B cell (primary cell): ENCODE measurements around the gene GPR149. TPM values are rescaled to one million over a fixed set of nuclear protein-coding genes. Genes with fewer than 3 reads are reported as not detected.

Experiments
- ATAC-seq: fragments of 200-7000 bp; cut with Tn5 transposase; one replicate; pipeline ENCODE4 v1.10.0; 2021; ENCODE audit warnings: low read depth, mild to moderate bottlenecking, moderate number of reproducible peaks, moderate library complexity
- CTCF ChIA-PET: fragments of 350-600 bp; sonication (Branson Sonifier 250); formaldehyde crosslinking; loops from one replicate; lab custom pipeline; 2021; ENCODE audit warnings: antibody characterized with exemption, inconsistent platforms; lab: Charles Lee
- POLR2A ChIA-PET: fragments of 350-600 bp; sonication (Branson Sonifier 250); formaldehyde crosslinking; loops from one replicate; lab custom pipeline; 2021; ENCODE audit warnings: antibody characterized with exemption; lab: Charles Lee
- DNase-seq: peaks from one replicate; pipeline ENCODE4 v3.0.0; 2013
- H2AFZ ChIP-seq: 2 replicates; pipeline ENCODE4 v1.6.1; 2012; ENCODE audit warnings: mild to moderate bottlenecking, low read depth, low read length; ENCODE audit not compliant: insufficient read depth, poor library complexity, severe bottlenecking
- H3K27ac ChIP-seq, 2 donors: 1 replicate in 1 of 2; 2 replicates in 1 of 2; pipeline ENCODE4 v1.5.1; 2012 to 2013; ENCODE audit warnings: low read length in 2 of 2, mild to moderate bottlenecking in 2 of 2, moderate library complexity in 1 of 2
- H3K27me3 ChIP-seq, 4 experiments: fragments of 200-600 bp in 1 of 4; sonication (generic) in 1 of 4; replicated peaks in 1 of 4; 1 replicate in 2 of 4; 2 replicates in 2 of 4; pipeline versions ENCODE4 v1.6.1 to v1.7.0; 2013 to 2016; ENCODE audit warnings: low read length in 3 of 4, mild to moderate bottlenecking in 2 of 4, mixed read lengths in 1 of 4, moderate library complexity in 1 of 4; ENCODE audit not compliant: insufficient read depth in 4 of 4, control insufficient read depth in 3 of 4; ENCODE audit errors: control extremely low read depth in 1 of 4
- H3K36me3 ChIP-seq, 2 experiments: replicated peaks in 1 of 2; 1 replicate in 1 of 2; 2 replicates in 1 of 2; pipeline versions ENCODE4 v1.6.1 to v1.7.1; 2013; ENCODE audit warnings: low read length in 1 of 2; ENCODE audit not compliant: insufficient read depth in 2 of 2, control insufficient read depth in 1 of 2; ENCODE audit errors: control extremely low read depth in 1 of 2, extremely low read depth in 1 of 2
- H3K4me1 ChIP-seq, 2 donors: fragments of 200-600 bp in 1 of 2; sonication (generic) in 1 of 2; 1 replicate in 1 of 2; 2 replicates in 1 of 2; pipeline versions ENCODE4 v1.5.1 to v1.6.1; 2013 to 2017; ENCODE audit warnings: low read length in 2 of 2; ENCODE audit not compliant: control insufficient read depth in 2 of 2, insufficient read depth in 2 of 2
- H3K4me2 ChIP-seq: replicated peaks from 2 replicates; pipeline ENCODE3; 2012; ENCODE audit warnings: mild to moderate bottlenecking, low read depth, low read length; ENCODE audit not compliant: poor library complexity, severe bottlenecking
- H3K4me3 ChIP-seq, 5 experiments: fragments of 200-600 bp in 1 of 5; sonication (generic) in 1 of 5; 1 replicate in 3 of 5; 2 replicates in 2 of 5; pipeline versions ENCODE4 v1.5.1 to v1.7.0; 2011 to 2016; ENCODE audit warnings: low read length in 4 of 5, mild to moderate bottlenecking in 4 of 5, low read depth in 2 of 5, control low read depth in 1 of 5, moderate library complexity in 1 of 5; ENCODE audit not compliant: insufficient read depth in 1 of 5; ENCODE audit errors: control extremely low read depth in 1 of 5, extremely low read depth in 1 of 5
- H3K79me2 ChIP-seq: fragments of 200-600 bp; sonication (generic); one replicate; pipeline ENCODE4 v1.6.0; 2016; ENCODE audit warnings: low read length; ENCODE audit not compliant: control insufficient read depth, insufficient read depth
- H3K9ac ChIP-seq: fragments of 200-600 bp; sonication (generic); 2 replicates; pipeline ENCODE4 v1.6.1; 2017; ENCODE audit warnings: mild to moderate bottlenecking, low read length, moderate library complexity
- H3K9me3 ChIP-seq, 3 donors: one replicate each; pipeline versions ENCODE4 v1.6.1 to v1.7.1; 2013; ENCODE audit warnings: low read length in 2 of 3; ENCODE audit not compliant: control insufficient read depth in 2 of 3, insufficient read depth in 1 of 3; ENCODE audit errors: control extremely low read depth in 1 of 3
- H4K20me1 ChIP-seq: 2 replicates; pipeline ENCODE4 v1.6.0; 2012; ENCODE audit warnings: mild to moderate bottlenecking, low read length; ENCODE audit not compliant: insufficient read depth, control insufficient read depth, poor library complexity, severe bottlenecking
- H3K27ac Mint-ChIP-seq: one replicate; pipeline ENCODE4 v1.8.0; 2021; ENCODE audit warnings: mixed read lengths
- H3K27me3 Mint-ChIP-seq: one replicate; pipeline ENCODE4 v1.8.0; 2021; ENCODE audit warnings: mixed read lengths
- H3K4me1 Mint-ChIP-seq: one replicate; pipeline ENCODE4 v1.8.0; 2021; ENCODE audit warnings: mixed read lengths
- H3K4me3 Mint-ChIP-seq: one replicate; pipeline ENCODE4 v1.8.0; 2021; ENCODE audit warnings: mixed read lengths
- H3K9me3 Mint-ChIP-seq: one replicate; pipeline ENCODE4 v1.8.0; 2022; ENCODE audit warnings: mixed read lengths; ENCODE audit not compliant: insufficient read depth
- CTCF ChIP-seq: fragments of 200-600 bp; IDR thresholded peaks from one replicate; pipeline ENCODE4 v1.8.0; 2022; ENCODE audit warnings: antibody characterized with exemption, mild to moderate bottlenecking
- EZH2 ChIP-seq: IDR thresholded peaks from 2 replicates; pipeline ENCODE4 v1.6.1; 2012; ENCODE audit warnings: borderline replicate concordance, low read depth, mild to moderate bottlenecking, moderate library complexity, low read length; ENCODE audit not compliant: insufficient read depth, poor library complexity, severe bottlenecking
- WGBS: methylation state at CpG from one replicate; pipeline ENCODE4 v1.1.5; 2013; ENCODE audit warnings: missing lambda C conversion rate; ENCODE audit not compliant: insufficient coverage; 5-methylcytosine and 5-hydroxymethylcytosine counted together
- intact Hi-C: fragments of 100-400 bp; cut with micrococcal nuclease; formaldehyde crosslinking; loops from one replicate; pipeline ENCODE4 v1.10.0; 2022
- polyA minus RNA-seq: library from RNA; depleted of rRNA, polyadenylated mRNA; stranded (reverse); fragments of >200 nt; gene quantifications from 2 replicates; pipeline ENCODE4 v1.2.3, GENCODE V29; 2012
- polyA plus RNA-seq: library from polyadenylated mRNA; depleted of rRNA; stranded (reverse); fragments of >200 nt; gene quantifications from 2 replicates; pipeline ENCODE4 v1.2.3, GENCODE V29; 2012
- total RNA-seq, 2 donors: library from RNA; stranded (reverse); fragments of 120-200 nt in 1 of 2; gene quantifications; 1 replicate in 1 of 2; 2 replicates in 1 of 2; pipeline versions ENCODE4 v1.2.3 to v1.2.4, GENCODE V29; 2013 to 2022

GPR149 gene
- not detected in 2 replicates for total RNA-seq
- not detected for total RNA-seq (2013)
- not detected in 2 replicates for polyA plus RNA-seq
- not detected in 2 replicates for polyA minus RNA-seq

GRCh38 chr3:154430014-154430413 lies at the start of gene GPR149:
Gene GPR149 (minus strand): TSS chr3:154430190. CDS start chr3:154429615, 575 bp downstream.
- no peak for TF ChIP-seq EZH2
- TF ChIP-seq CTCF, result no peak
- intact Hi-C loops, result no loop called here
- Histone ChIP-seq H3K9me3 (peaks cover 0 to 12% (median 0%) of the 10 kb centered on the region in 3 donors), H2AFZ (no peak within 1 kb of the TSS), H3K9ac (no peak within 1 kb of the TSS), H3K27ac (no peak within 1 kb of the TSS), H3K36me3 (no peaks in the 10 kb centered on the region), H3K4me3 (no peak within 1 kb of the TSS), H4K20me1 (no peaks in the 10 kb centered on the region), H3K27me3 (peaks cover 0 to 22% (median 3%) of the 10 kb centered on the region in 4 experiments), H3K79me2 (no peaks in the 10 kb centered on the region), H3K4me2 (no peak within 1 kb of the TSS), H3K4me1 (no peaks in the 10 kb centered on the region)
- WGBS, result 37% methylated on average over 5 of the region's 7 CpGs
- DNase-seq (no peak), ATAC-seq (no peak)
- Mint-ChIP-seq H3K4me1 (no peaks in the 10 kb centered on the region), H3K4me3 (no peak within 1 kb of the TSS), H3K27ac (no peak within 1 kb of the TSS), H3K9me3 (no peaks in the 10 kb centered on the region), H3K27me3 (peaks cover 37% of the 10 kb centered on the region)
- ChIA-PET CTCF (no interaction called here), POLR2A (no interaction called here)

- Histone ChIP-seq H4K20me1 (no peaks in the 10 kb centered on the region), H3K9me3 (no peaks in the 10 kb centered on the region), H3K36me3 (no peaks in the 10 kb centered on the region), H3K4me2 (no peak overlapping the region), H2AFZ (no peak overlapping the region), H3K79me2 (no peaks in the 10 kb centered on the region), H3K4me1 (no peaks in the 10 kb centered on the region), H3K27ac (no peak overlapping the region), H3K9ac (no peak overlapping the region), H3K4me3 (no peak overlapping the region), H3K27me3 (no peaks in the 10 kb centered on the region)
- no peak for DNase-seq
- TF ChIP-seq EZH2, result no peak
- TF ChIP-seq CTCF, result no peak
- intact Hi-C loops, result no loop called here
- H3K9me3 Mint-ChIP-seq, result peaks cover 4% of the 10 kb centered on the region
- no peak for ATAC-seq
- no peak overlapping the region for H3K4me3 Mint-ChIP-seq
- no peaks in the 10 kb centered on the region for H3K27me3 Mint-ChIP-seq
- H3K4me1 Mint-ChIP-seq, result no peaks in the 10 kb centered on the region
- POLR2A ChIA-PET, result no interaction called here
- CTCF ChIA-PET, result no interaction called here
- H3K27ac Mint-ChIP-seq, result no peak overlapping the region
These were observed 43.8 kb upstream of the GPR149 start for GRCh38 chr3:154473769-154474168.
